WTC11 (cell line): ENCODE measurements around the gene SLC6A4. TPM values are rescaled to one million over a fixed set of nuclear protein-coding genes. Genes with fewer than 3 reads are reported as not detected.

Source experiments
- ATAC-seq: fragments of 200-7000 bp; cut with Tn5 transposase; 2 replicates; pipeline ENCODE4 v1.10.0; 2021; ENCODE audit warnings: mild to moderate bottlenecking, moderate library complexity
- CTCF ChIA-PET: fragments of 300-600 bp; sonication (Branson Sonifier 250); formaldehyde crosslinking; loops from one replicate; lab custom pipeline; 2021; ENCODE audit warnings: antibody characterized with exemption; lab: Charles Lee
- POLR2A ChIA-PET: fragments of 350-600 bp; sonication (Branson Sonifier 250); formaldehyde crosslinking; loops from one replicate; lab custom pipeline; 2021; ENCODE audit warnings: antibody characterized with exemption; lab: Charles Lee
- DNase-seq: peaks from one replicate; pipeline ENCODE4 v3.0.0; 2021; ENCODE audit warnings: low spot score
- H3K27ac Mint-ChIP-seq: 2 replicates; pipeline ENCODE4 v1.8.0; 2021; ENCODE audit warnings: mixed read lengths
- H3K27me3 Mint-ChIP-seq: 2 replicates; pipeline ENCODE4 v1.8.0; 2021; ENCODE audit warnings: low read depth, mild to moderate bottlenecking, moderate library complexity, mixed read lengths
- H3K36me3 Mint-ChIP-seq: 2 replicates; pipeline ENCODE4 v1.8.0; 2021; ENCODE audit warnings: mixed read lengths
- H3K4me1 Mint-ChIP-seq: 2 replicates; pipeline ENCODE4 v1.8.0; 2022; ENCODE audit warnings: mixed read lengths
- H3K4me3 Mint-ChIP-seq: 2 replicates; pipeline ENCODE4 v1.8.0; 2021; ENCODE audit warnings: mild to moderate bottlenecking, moderate library complexity, mixed read lengths
- H3K9me3 Mint-ChIP-seq: 2 replicates; pipeline ENCODE4 v1.8.0; 2021; ENCODE audit warnings: mixed read lengths
- AR ChIP-seq: fragments of 250-450 bp; sonication (Bioruptor Pico); IDR thresholded peaks from 2 replicates; pipeline ENCODE4 v1.9.0; 2021; ENCODE audit warnings: mild to moderate bottlenecking
- CBFB ChIP-seq: sonication (generic); formaldehyde crosslinking; IDR thresholded peaks from 2 replicates; pipeline ENCODE4 v1.8.1; 2022; ENCODE audit warnings: mild to moderate bottlenecking, low read depth, missing genetic modification reagents
- E2F4 ChIP-seq: sonication (generic); formaldehyde crosslinking; IDR thresholded peaks from 2 replicates; pipeline ENCODE4 v1.8.1; 2022; ENCODE audit warnings: low read depth, mild to moderate bottlenecking, moderate library complexity, missing genetic modification reagents, borderline replicate concordance
- ELF4 ChIP-seq: sonication (generic); formaldehyde crosslinking; IDR thresholded peaks from 2 replicates; pipeline ENCODE4 v1.8.1; 2022; ENCODE audit warnings: low read depth, mild to moderate bottlenecking, moderate library complexity, missing genetic modification reagents
- EMX1 ChIP-seq: fragments of 250-450 bp; sonication (Bioruptor Pico); IDR thresholded peaks from 2 replicates; pipeline ENCODE4 v1.8.0; 2021; ENCODE audit warnings: mild to moderate bottlenecking
- ETV6 ChIP-seq: sonication (generic); formaldehyde crosslinking; IDR thresholded peaks from 2 replicates; pipeline ENCODE4 v1.8.1; 2022; ENCODE audit warnings: mild to moderate bottlenecking, missing genetic modification reagents
- HMGXB4 ChIP-seq: sonication (generic); formaldehyde crosslinking; IDR thresholded peaks from 2 replicates; pipeline ENCODE4 v1.8.1; 2023; ENCODE audit warnings: mild to moderate bottlenecking, moderate library complexity, missing genetic modification reagents
- IRF1 ChIP-seq: sonication (generic); formaldehyde crosslinking; IDR thresholded peaks from 2 replicates; pipeline ENCODE4 v1.8.0; 2023; ENCODE audit warnings: missing genetic modification reagents
- MLX ChIP-seq: sonication (generic); formaldehyde crosslinking; IDR thresholded peaks from 2 replicates; pipeline ENCODE4 v1.8.1; 2023; ENCODE audit warnings: mild to moderate bottlenecking, missing genetic modification reagents, moderate library complexity
- NFATC4 ChIP-seq: fragments of 250-450 bp; sonication (Bioruptor Pico); IDR thresholded peaks from 2 replicates; pipeline ENCODE4 v1.9.0; 2021; ENCODE audit warnings: mild to moderate bottlenecking
- SMAD3 ChIP-seq: sonication (generic); formaldehyde crosslinking; IDR thresholded peaks from 2 replicates; pipeline ENCODE4 v1.8.0; 2022; ENCODE audit warnings: missing genetic modification reagents, mild to moderate bottlenecking, borderline replicate concordance
- SMAD4 ChIP-seq: sonication (generic); formaldehyde crosslinking; IDR thresholded peaks from 2 replicates; pipeline ENCODE4 v1.8.0; 2022; ENCODE audit warnings: mild to moderate bottlenecking, missing genetic modification reagents
- SOX15 ChIP-seq: fragments of 250-450 bp; sonication (Bioruptor Pico); IDR thresholded peaks from 2 replicates; pipeline ENCODE4 v1.9.0; 2021; ENCODE audit warnings: mild to moderate bottlenecking
- TCF7 ChIP-seq: sonication (generic); formaldehyde crosslinking; IDR thresholded peaks from 2 replicates; pipeline ENCODE4 v1.8.0; 2022; ENCODE audit warnings: mild to moderate bottlenecking, low read depth, missing genetic modification reagents, moderate library complexity
- ZNF121 ChIP-seq: sonication (generic); formaldehyde crosslinking; IDR thresholded peaks from 2 replicates; pipeline ENCODE4 v1.8.0; 2023; ENCODE audit warnings: missing genetic modification reagents
- ZNF138 ChIP-seq: sonication (generic); formaldehyde crosslinking; conservative IDR thresholded peaks from 2 replicates; pipeline ENCODE4 v1.8.1; 2022; ENCODE audit warnings: mild to moderate bottlenecking, moderate library complexity, missing genetic modification reagents
- total RNA-seq: library from RNA; stranded (reverse); gene quantifications from 3 replicates; pipeline ENCODE4 v1.2.3, GENCODE V29; 2021
- TF ChIP-seq, protein P1 (sequence below): fragments of 250-450 bp; sonication (Bioruptor Pico); IDR thresholded peaks from 2 replicates; pipeline ENCODE4 v1.9.0; 2021; ENCODE audit warnings: moderate library complexity, mild to moderate bottlenecking, inconsistent platforms, borderline replicate concordance
- TF ChIP-seq, protein P2 (sequence below): fragments of 250-450 bp; sonication (Bioruptor Pico); IDR thresholded peaks from 2 replicates; pipeline ENCODE4 v2.1.2; 2022; ENCODE audit warnings: mild to moderate bottlenecking, moderate library complexity
- TF ChIP-seq, protein P3 (sequence below): sonication (generic); formaldehyde crosslinking; IDR thresholded peaks from 2 replicates; pipeline ENCODE4 v1.8.1; 2023; ENCODE audit warnings: mild to moderate bottlenecking, missing genetic modification reagents
- TF ChIP-seq, protein P4 (sequence below): sonication (generic); formaldehyde crosslinking; conservative IDR thresholded peaks from 2 replicates; pipeline ENCODE4 v1.8.1; 2023; ENCODE audit warnings: mild to moderate bottlenecking, low read depth, missing genetic modification reagents, moderate library complexity
- TF ChIP-seq, protein P5 (sequence below): sonication (generic); formaldehyde crosslinking; IDR thresholded peaks from 2 replicates; pipeline ENCODE4 v1.8.0; 2022; ENCODE audit warnings: mild to moderate bottlenecking, missing genetic modification reagents

SLC6A4 gene
- total RNA-seq, 1 experiment from 2014 or later: 0.13 TPM

DNA sequence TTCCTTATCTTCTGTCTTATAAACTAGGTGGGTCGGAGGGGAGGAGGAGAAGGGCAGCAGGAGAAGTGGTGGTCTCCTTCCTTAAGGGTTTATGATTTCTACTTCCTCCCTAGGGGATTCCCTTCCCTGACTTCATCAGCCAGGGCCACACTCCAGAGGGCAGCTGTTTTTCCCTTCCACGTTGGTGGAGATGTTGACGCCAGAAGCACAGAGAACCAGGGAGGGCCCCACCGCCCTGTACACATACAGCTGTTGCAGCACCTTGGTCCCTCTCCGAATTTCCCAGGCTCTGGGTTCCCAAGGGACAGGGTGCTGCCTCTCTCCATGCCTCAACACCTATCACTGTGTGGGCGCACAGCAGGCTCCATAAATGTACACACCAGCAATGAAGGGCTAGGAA, 5.6 kb upstream of the SLC6A4 start (continued):
- TF ChIP-seq IRF1 (CRISPR knock-in tag): no peak
- no peak for TF ChIP-seq ZNF121
- no peak for TF ChIP-seq MLX
- TF ChIP-seq SMAD4 (CRISPR knock-in tag): no peak
- TF ChIP-seq, protein P1, sequence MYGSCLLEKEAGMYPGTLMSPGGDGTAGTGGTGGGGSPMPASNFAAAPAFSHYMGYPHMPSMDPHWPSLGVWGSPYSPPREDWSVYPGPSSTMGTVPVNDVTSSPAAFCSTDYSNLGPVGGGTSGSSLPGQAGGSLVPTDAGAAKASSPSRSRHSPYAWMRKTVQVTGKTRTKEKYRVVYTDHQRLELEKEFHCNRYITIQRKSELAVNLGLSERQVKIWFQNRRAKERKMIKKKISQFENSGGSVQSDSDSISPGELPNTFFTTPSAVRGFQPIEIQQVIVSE (CRISPR knock-in tag): no peak

DNA sequence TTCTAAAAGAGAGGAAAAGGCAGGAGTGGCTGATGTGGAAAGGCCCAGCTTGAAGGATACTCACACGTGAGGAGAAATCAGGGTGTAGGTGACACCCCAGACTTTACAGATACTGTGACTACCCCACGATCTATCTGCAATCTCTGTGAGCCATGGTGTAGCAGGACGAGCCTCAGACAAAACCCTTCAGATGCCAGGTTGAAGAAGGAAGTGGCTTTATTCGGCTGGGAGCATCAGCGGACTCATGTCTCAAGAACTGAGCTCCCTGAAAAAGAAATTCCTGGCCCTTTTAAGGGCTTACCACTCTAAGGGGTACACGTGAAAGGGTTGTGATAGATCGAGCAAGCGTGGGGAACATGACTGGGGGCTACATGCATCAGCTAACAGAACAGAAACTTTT, 4.7 kb upstream of the SLC6A4 start:
- ATAC-seq (no peak), DNase-seq (no peak)
- no peak overlapping the region for H3K27ac Mint-ChIP-seq
- H3K4me1 Mint-ChIP-seq: peaks cover 25% of the 10 kb centered on the region
- H3K27me3 Mint-ChIP-seq: peaks cover 49% of the 10 kb centered on the region
- no peak overlapping the region for H3K4me3 Mint-ChIP-seq
- ChIA-PET POLR2A (no interaction called here), CTCF (interaction anchor here (5.2 kb wide), 1 partner anchor 115 kb away, joined by 42 read pairs; no protein-coding TSS in a partner anchor)
- peaks cover 5% of the 10 kb centered on the region; the same call in 1 of the 2 replicates for H3K36me3 Mint-ChIP-seq
- H3K9me3 Mint-ChIP-seq: peaks cover 12% of the 10 kb centered on the region
- TF ChIP-seq HMGXB4 (CRISPR knock-in tag) (no peak), SOX15 (no peak), CBFB (CRISPR knock-in tag) (no peak), EMX1 (CRISPR knock-in tag) (no peak), ETV6 (CRISPR knock-in tag) (no peak), ZNF138 (CRISPR knock-in tag) (no peak), AR (no peak), NFATC4 (no peak), SMAD3 (no peak), TCF7 (CRISPR knock-in tag) (no peak), E2F4 (no peak), ELF4 (CRISPR knock-in tag) (no peak)
- TF ChIP-seq, protein P2, sequence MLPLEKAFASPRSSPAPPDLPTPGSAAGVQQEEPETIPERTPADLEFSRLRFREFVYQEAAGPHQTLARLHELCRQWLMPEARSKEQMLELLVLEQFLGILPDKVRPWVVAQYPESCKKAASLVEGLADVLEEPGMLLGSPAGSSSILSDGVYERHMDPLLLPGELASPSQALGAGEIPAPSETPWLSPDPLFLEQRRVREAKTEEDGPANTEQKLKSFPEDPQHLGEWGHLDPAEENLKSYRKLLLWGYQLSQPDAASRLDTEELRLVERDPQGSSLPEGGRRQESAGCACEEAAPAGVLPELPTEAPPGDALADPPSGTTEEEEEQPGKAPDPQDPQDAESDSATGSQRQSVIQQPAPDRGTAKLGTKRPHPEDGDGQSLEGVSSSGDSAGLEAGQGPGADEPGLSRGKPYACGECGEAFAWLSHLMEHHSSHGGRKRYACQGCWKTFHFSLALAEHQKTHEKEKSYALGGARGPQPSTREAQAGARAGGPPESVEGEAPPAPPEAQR (CRISPR knock-in tag): no peak
- TF ChIP-seq, protein P3, sequence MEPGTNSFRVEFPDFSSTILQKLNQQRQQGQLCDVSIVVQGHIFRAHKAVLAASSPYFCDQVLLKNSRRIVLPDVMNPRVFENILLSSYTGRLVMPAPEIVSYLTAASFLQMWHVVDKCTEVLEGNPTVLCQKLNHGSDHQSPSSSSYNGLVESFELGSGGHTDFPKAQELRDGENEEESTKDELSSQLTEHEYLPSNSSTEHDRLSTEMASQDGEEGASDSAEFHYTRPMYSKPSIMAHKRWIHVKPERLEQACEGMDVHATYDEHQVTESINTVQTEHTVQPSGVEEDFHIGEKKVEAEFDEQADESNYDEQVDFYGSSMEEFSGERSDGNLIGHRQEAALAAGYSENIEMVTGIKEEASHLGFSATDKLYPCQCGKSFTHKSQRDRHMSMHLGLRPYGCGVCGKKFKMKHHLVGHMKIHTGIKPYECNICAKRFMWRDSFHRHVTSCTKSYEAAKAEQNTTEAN (CRISPR knock-in tag): no peak
- TF ChIP-seq, protein P1 (CRISPR knock-in tag): no peak
- TF ChIP-seq, protein P4, sequence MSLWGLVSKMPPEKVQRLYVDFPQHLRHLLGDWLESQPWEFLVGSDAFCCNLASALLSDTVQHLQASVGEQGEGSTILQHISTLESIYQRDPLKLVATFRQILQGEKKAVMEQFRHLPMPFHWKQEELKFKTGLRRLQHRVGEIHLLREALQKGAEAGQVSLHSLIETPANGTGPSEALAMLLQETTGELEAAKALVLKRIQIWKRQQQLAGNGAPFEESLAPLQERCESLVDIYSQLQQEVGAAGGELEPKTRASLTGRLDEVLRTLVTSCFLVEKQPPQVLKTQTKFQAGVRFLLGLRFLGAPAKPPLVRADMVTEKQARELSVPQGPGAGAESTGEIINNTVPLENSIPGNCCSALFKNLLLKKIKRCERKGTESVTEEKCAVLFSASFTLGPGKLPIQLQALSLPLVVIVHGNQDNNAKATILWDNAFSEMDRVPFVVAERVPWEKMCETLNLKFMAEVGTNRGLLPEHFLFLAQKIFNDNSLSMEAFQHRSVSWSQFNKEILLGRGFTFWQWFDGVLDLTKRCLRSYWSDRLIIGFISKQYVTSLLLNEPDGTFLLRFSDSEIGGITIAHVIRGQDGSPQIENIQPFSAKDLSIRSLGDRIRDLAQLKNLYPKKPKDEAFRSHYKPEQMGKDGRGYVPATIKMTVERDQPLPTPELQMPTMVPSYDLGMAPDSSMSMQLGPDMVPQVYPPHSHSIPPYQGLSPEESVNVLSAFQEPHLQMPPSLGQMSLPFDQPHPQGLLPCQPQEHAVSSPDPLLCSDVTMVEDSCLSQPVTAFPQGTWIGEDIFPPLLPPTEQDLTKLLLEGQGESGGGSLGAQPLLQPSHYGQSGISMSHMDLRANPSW (CRISPR knock-in tag): no peak
- TF ChIP-seq, protein P5, sequence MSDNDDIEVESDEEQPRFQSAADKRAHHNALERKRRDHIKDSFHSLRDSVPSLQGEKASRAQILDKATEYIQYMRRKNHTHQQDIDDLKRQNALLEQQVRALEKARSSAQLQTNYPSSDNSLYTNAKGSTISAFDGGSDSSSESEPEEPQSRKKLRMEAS (CRISPR knock-in tag): no peak
